TTC549 (cell line): ENCODE measurements around the gene BAHCC1.

Experiments
- FAIRE-seq: peaks from 2 replicates; lab custom pipeline; 2012; peaks lifted over from hg19 to GRCh38; lab: Jason Lieb, UNC

The BAHCC1 gene

GRCh38 chr17:81427173-81428120, 32.2 kb downstream of the BAHCC1 start:
- FAIRE-seq: no peak

- no peak for FAIRE-seq
Observed at GRCh38 chr17:81428121-81428515, 32.9 kb downstream of the BAHCC1 start.

GRCh38 chr17:81428516-81428915, 33.3 kb downstream of the BAHCC1 start:
- FAIRE-seq: no peak

GRCh38 chr17:81428948-81429774, 33.9 kb downstream of the BAHCC1 start:
- FAIRE-seq: no peak

- no peak for FAIRE-seq
Observed at GRCh38 chr17:81429821-81430551, 34.7 kb downstream of the BAHCC1 start.

GRCh38 chr17:81431545-81432482, 36.6 kb downstream of the BAHCC1 start:
- no peak for FAIRE-seq

- no peak for FAIRE-seq
Observed at GRCh38 chr17:81432941-81433340, 37.7 kb downstream of the BAHCC1 start.

GRCh38 chr17:81433656-81434055, 38.4 kb downstream of the BAHCC1 start:
- no peak for FAIRE-seq

- no peak for FAIRE-seq
Observed at GRCh38 chr17:81434072-81434471, 38.8 kb downstream of the BAHCC1 start.

- no peak for FAIRE-seq
Observed at GRCh38 chr17:81434681-81435417, 39.6 kb downstream of the BAHCC1 start.

- no peak for FAIRE-seq
Observed at GRCh38 chr17:81435652-81436293, 40.5 kb downstream of the BAHCC1 start.

GRCh38 chr17:81436294-81436849, 41.1 kb downstream of the BAHCC1 start:
- no peak for FAIRE-seq

GRCh38 chr17:81437191-81437651, 42.0 kb downstream of the BAHCC1 start:
- no peak for FAIRE-seq

- FAIRE-seq: no peak
Observed at GRCh38 chr17:81438007-81438659, 42.9 kb downstream of the BAHCC1 start.

- no peak for FAIRE-seq
Observed at GRCh38 chr17:81438688-81439087, 43.4 kb downstream of the BAHCC1 start.

- no peak for FAIRE-seq
Observed at GRCh38 chr17:81440051-81440471, 44.8 kb downstream of the BAHCC1 start.

- no peak for FAIRE-seq
Observed at GRCh38 chr17:81440511-81441244, 45.4 kb downstream of the BAHCC1 start.

GRCh38 chr17:81442791-81443190, 47.5 kb downstream of the BAHCC1 start:
- no peak for FAIRE-seq
